DMS153 (cell line): ENCODE results near the gene EIF3J.
"Not testable (repeated sequence)": the region's sequence is repeated elsewhere in the genome, so short reads cannot be mapped to it uniquely, and the experiment has no call there.

ENCODE experiments used
- DNase-seq: peaks from one replicate; lab custom pipeline; 2025; lab: John Stamatoyannopoulos, UW

EIF3J gene

DNA sequence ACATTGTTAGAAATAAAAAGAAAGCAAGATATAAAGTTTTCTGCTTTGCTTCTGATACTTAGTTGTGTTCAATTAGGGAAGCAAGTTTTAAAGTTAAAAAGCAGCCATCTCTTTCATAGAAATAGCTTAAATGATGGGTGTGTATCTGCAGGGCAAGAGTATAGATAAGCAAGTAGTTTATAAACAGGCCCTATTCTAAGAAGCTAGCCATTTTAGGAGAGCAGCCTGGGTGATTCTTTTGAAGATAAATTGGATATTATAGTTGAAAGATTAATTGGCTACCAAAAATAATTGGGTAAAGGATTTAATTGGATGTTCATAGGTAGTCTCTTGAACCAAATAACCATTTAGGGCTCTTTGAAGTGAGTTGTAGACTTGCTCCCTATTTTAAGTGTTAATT, 5.6 kb downstream of the EIF3J start:
- DNase-seq: no peak

DNA sequence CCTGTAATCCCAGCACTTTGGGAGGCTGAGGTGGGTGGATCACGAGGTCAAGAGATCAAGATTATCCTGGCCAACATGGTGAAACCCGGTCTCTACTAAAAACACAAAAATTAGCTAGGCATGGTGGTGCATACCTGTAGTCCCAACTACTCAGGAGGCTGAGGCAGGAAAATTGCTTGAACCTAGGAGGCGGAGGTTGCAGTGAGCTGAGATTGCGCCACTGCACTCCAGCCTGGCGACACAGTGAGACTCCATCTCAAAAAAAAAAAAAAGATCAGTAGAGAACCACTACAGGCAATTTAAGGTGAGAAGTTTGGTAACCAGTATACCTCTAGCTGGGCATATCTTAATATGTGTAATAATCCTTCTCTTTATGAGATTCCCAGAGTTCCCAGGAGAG, 7.8 kb downstream of the EIF3J start:
- not testable (repeated sequence) for DNase-seq

DNA sequence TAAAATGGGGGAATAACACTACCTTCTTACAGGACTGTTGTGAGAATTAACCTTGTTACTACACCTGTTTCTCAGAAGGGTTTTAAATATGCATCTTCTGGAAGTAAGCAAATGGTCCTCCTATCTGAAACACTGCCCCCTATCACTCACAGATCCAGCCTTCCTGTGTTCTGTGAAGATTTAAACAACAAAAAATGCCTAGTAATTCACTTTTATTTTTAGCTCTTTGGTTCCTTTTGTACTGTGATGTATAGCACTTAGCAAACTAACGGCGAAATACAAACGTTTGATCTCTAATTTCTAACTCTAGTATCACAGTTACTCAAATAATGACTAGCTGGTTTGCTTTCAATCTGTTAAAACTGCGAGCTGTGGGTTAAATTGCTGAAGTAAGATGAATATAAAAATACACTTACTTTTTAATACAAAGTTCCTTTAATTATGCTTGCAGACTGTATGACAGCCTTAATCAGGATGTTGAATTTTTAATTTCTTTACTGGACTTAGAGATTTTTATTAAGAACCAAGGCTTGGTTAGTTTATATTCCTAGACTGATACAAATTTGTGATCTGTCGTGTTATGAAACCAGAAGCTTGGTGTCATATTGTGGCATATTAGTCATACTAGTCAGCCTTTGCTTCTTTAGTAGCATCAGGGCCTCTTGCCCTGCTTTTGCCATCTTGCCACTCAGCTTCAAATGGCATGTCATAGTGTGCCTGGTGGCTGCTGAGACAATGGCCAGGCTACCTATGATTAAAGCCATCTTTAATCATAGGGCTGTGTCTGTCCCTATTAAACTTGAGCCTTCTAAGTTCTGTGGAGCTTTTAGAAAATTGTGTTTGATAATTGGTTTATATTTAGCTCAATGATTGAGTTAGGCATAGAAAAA, 9.2 kb downstream of the EIF3J start:
- no peak for DNase-seq

DNA sequence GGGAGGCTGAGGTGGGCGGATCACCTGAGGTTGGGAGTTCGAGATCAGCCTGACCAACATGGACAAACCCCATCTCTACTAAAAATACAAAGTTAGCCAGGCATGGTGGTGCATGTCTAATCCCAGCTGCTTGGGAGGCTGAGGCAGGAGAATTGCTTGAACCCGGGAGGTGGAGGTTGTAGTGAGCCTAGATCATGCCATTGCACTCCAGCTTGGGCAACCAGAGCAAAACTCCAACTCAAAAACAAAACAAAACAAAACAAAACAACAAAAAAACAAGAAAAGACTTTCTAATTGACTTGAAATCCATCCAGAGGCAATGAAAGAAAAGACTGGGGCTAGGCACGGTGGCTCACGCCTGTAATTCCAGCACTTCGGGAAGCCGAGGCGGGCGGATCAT, 12.2 kb downstream of the EIF3J start:
- not testable (repeated sequence) for DNase-seq

DNA sequence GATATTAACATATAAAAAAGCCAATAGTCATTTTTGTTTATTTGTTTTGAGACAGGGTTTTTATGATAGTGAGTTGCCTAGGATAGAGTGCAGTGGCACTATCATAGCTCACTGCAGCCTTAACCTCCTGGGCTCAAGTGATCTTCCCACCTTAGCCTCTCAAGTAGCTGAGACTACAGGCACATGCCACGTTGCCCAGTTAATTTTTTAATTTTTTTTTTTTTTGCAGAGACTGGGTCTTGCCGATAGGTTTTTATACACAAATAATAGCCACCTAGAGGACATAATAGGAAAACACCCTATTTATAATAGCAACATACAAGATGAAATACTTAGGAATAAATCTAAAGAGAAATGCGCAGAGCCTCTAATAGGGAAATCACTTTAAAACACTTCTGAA, 13.3 kb downstream of the EIF3J start:
- DNase-seq: no peak

DNA sequence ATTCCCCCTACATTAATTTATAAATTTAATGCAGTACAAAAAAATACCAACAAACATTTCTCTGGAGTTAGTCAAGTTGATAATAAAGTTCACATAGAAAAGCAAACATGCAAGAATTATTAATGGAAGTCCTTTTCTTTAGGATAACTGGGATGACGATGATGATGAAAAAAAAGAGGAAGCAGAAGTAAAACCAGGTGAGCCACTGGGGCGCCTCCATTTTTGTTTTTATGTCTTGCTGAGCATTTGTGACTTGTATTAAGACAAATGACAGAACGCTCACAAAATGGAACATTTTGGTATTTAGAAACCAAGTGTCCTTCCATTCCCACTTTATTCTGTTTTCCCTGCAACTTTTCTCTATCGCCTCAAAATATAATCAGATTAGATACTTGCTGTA, 13.8 kb downstream of the EIF3J start:
- DNase-seq: no peak

DNA sequence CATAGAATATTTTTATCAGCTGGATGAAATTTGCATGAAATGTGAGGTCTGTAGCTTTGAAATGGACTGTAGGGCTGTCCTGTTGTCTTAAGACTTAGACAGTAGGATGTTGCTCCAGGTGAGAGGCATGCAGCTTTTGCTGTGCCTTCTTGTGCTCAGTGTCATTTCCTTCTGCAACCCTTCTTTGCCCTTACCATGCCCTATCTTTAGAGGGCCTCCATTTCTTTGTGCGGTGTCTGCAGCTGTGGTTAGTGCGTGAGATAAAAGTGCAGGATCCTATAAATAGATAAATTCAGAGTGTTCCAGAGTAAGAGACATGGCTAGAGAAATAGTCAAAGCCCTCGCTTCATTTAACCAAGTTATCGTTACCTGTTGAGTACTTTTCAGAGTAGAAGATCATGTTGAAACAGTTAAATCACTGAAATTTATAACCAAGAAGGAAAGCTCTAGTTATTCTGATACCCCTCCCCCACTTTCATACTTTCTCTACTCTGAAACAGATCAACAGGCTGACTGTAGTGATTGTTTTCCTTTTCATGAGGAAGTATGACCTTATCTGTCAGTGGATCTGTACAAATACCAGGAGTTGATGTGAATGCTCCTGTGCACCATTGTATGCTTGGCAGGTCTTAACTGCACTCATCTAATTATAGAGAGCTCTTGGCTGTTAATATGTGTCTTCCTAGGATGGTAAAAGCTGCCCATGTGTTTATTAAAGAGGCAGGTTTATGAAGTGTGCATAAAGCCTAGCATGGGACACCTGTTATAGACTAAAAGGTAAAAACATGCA, 18.2 kb downstream of the EIF3J start:
- no peak for DNase-seq

DNA sequence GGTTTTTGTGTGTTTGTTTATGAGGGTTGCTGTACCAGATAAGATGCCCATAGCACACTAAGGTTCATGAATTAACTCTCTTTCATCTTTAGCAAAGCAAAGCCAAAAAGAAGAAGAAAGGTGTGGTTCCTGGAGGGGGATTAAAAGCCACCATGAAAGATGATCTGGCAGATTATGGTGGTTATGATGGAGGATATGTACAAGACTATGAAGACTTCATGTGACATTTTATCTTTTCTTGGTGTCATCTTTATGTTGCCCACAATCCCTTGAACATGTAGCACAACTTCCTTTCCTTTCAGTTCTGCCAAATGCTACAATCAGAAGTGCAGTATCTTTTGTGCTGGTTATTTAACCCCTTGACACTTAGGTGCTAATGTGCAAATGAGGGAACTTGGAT, 24.0 kb downstream of the EIF3J start:
- DNase-seq: not testable (repeated sequence)

DNA sequence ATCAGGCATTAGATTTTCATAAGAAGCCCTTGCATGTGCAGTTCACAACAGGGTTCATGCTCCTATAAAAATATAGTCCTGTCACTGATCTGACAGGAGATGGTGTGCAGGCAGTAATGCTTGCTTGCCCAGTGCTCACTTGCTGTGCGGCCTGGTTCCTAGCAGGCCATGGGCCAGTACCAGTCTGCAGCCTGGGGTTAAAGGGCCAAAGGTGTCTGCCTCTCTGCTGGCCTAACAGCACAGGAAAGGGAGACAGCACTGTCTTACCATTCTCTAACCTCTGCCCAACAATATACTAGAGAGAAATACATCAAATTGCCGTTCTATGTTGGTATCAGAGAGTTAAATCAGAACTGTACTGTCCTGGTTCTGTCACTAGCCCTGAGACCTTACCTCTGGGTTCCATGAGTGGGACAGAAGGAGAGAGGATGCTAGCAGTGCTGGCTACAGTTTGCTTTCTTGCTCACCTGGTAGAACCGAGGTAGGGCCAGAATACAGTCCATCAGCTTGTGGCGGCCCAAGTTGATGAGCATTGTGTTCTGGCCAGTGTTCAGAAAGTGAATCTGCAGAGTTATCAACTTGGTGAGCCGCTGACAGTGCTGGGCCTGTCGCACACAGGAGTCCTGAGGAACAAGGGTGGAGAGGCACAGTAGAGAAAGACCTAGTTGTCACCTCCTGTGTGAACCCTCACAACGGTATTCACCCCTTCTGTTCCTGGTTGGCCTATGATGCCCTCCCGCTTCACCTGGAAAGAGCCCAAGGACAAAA, 28.6 kb downstream of the EIF3J start:
- DNase-seq: no peak

DNA sequence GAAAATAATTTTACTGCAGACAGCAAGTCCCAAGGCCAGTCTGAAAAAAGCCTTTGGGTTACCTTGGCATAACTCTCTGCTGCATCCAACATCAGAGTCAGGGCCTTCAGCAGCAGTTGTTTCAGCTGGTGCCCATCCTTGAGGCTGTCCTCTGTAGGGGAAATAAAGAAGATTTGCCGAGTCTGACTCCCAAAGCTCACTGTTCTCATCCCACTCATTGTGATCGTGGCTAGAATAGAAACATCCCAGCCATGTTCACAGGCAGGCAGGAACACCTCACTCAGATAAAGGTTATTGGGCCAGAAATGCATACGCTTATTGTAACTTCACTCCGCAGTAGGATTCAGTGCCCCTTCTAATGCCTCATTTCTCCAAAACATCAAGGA, 29.2 kb downstream of the EIF3J start:
- DNase-seq: no peak

DNA sequence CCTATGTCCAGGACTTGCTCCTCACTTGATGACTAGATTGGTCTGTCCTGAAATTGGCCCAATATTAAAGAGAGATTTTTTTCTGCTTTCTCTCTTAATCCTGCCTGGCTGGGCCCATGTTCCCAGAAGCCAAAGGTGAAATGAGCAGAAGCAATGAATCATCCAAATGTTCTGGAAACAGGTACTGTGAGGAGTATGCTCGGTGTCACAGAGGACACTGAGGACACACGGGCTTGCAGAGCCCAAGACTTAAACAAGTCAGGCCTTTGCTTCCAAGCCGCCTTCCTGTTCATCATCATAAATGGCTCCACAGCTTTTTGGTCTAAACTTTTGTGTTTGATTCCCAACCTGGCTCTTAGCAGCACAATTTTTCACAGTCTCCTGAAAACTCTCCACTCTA, 31.4 kb downstream of the EIF3J start:
- no peak for DNase-seq

DNA sequence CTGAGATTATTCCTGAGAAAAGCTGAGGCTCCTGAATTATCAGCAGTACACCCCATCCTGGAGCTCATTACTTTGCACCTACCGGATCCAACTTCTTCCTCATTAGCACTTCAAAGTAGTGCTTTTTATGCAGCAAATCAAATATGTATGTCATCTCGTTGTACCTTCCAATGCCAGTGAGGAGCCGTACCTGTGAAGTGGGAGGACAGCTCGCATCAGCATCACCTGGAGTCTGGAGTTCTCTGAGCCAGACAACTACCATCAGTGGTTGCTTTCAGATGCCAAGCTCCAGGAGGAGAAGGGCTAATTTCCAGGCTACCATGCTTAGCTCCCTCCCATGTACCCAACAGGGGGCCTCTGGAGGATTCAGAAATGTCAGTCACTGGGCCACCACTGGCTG, 32.4 kb downstream of the EIF3J start:
- DNase-seq: no peak

DNA sequence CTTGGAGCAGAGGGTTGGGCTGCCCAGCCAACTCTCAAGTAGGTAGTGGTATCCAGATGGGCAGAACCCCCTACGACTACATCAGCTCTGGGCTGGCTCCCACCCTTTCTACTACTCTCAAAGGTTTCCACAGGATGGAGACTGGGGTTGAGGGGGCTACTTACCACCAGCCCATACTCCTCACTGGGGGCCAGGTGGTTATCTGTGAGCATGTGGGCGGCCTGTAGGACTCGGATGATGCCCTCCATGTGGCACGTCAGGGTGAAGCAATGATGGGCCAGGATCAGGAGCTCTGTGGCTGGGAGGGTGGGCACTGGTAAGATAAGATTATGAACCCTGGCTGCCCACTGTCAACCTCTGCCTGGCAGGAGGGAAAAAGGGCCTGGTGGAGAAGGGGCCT, 33.4 kb downstream of the EIF3J start:
- no peak for DNase-seq

DNA sequence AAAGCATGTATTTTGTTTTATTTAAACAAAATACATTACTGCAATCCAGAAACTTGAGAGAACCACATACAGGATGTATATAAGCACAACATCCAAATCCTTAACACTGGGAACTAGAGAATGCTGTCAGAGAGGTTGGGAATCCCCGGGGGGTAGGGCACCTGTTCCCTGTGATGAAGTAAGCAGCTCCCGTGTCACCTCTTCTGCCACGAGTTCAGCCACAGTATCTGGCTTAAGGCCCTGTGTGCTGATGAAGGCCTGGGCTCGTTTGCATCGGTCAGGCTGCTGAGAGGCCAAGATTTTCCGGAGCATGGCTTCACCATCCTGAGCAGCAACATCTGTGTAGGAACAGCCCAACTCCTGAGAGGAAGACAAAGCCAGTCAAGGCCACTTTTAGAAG, 36.4 kb downstream of the EIF3J start:
- no peak for DNase-seq

DNA sequence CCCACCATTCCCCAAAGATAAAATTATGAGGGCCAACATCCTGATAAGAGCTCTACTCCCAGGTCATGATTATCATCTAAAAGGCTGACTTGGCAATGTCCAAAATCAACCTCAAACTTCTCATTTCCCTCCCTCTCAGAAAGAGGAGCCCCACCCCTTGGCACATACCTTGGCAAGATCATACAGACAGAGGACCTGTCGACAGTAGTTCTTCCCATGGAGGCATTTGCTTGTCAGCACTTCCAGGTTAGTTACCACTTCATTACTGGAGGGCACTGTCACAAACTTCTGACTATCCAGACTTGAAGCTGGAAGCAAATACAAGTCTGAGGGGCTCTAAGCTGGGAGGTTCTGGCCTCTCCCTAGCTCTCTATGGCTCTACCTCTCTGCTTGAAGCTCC, 37.8 kb downstream of the EIF3J start:
- DNase-seq: no peak

DNA sequence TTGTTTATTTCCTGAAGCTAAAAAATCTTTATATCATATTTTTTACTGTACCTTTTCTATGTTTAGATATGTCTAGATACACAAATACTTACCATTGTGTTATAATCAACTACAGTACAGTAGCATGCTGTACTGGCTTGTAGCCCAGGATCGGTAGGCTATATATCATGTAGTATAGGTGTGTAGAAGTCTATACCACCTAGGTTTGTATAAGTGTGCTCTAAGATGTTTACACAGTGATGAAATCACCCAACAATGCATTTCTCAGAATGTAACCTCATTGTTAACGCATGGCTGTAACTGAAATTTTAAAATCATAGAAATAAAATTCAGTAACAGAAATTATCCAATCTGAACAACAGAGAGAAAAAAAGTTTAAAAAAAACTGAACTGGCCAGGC, 43.2 kb downstream of the EIF3J start:
- no peak for DNase-seq

DNA sequence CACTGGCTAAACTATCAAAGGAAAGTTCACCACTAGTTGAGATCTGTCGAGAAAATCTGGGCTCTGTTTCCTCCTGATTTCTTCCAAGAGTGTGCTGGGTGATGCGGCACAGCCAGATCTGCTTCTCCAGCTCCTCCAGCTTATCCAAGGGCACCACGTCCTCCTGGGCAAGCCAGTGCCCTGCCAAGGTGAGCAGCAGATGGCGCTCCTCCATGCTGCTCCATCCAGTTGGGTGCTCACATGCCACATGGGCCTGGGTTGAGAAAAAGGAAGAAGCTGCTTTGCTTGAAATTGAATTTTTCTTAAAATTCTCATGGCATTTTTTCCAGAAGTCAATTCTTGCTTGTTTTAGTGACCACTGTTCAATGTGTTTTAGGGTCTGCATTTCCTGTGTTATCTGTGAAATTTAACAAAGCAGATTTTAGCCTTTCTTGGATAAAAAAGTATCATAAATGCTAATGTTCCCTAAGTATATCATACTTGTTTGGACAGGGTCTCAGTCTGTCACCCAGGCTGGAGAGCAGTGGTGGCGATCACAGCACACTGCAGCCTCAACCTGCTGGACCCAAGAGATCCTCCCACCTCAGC, 47.3 kb downstream of the EIF3J start:
- DNase-seq: no peak

DNA sequence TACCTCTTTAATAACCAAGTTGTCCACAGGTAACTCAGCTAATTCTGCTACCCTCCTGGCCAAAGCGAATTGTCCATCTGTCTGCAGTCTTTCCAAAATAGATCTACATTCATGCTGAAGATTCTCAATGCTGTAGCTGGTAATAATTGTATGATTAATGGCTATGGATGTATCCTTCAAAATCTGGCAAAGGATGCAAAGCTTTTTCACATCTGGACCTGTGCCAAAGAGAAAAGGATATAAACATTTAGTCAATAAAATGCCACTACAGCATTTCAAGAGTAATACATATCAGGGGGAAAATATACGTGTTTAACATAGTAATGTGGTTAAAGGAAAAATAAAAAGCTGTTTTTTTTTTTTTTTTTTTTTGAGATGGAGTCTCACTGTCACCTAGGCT, 48.7 kb downstream of the EIF3J start:
- no peak for DNase-seq

DNA sequence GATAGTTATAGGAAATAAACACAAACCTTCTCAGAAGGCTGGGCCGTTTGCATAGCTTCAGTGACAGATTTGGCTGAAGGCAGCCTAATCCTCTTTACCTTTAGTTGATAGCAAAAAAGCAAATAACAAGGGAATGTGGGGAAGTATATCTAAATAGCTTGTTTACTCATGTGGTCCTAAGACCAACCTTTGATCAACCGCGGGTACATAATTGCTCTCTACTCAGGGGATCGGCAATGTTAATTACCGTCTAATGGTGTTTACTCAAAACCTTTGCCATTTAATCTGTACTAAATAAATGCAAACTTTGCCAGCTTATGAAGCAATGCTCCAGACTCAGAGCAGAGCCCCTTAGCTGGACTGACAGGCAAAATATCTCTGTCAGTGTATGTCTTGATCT, 51.6 kb downstream of the EIF3J start:
- DNase-seq: no peak

DNA sequence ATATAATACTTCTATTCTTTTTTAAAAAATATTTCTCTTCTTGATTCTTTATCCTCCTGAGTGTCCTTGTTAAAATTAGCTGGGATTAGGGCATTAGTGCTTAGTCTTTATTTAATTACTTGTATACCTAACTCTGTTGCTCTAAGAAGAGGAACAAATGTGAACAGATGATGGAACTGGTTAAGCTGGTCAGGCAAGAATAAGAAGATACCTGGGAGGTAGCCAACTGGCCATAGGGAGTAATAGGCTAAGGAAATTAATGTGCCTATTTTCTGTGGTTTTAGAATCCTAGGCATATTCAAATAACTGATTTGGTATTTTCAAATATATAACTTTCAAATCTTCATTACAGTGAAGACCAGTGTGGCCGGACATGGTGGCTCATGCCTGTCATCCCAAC, 54.4 kb downstream of the EIF3J start:
- no peak for DNase-seq

DNA sequence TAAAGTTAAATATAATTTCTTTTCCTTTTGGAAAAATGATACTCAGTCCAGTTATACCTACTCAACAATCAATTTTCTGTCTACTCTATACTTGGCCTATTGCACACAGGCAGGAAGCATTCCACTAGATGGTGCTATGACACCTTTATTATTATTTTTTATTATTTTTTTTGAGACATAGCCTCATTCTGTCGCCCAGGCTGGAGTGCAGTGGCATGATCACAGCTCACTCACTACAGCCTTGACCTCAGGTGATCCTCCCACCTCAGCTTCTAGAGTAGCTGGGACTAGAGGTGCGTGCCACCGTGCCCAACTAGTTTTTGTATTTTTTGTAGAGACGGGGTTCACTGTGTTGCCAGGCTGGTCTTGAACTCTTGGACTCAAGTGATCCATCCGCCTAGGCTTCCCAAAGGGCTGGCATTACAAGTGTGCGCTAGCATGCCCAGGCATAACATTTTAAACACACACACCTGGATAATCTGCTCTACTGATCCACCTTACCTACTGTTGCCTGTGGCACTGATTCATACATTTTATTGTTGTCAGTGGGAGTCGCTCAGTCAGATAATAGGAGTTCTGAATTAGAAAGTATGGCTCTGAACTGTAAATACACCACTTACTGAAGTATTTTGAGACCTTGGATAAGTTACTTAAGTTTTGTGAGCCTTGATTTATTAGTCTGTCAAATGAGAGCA, 56.2 kb downstream of the EIF3J start:
- DNase-seq: no peak

DNA sequence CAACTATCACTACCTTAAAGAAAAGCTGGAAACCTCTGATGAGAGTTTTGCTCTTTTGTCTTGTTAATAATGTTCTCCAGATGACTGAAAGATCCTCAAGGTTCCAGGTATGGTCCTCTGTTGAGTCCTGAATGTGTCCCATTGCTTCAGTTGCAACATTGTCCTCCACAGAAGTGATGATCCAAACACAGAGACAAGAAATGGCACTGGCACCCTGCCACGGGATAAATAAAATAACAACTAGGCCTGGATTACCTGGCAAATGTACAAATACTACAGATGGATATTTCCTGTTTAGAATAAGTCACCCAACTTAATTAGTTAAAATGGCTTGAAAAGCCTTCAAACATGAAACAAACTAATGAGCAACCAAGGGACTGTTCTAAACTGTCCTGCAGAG, 58.3 kb downstream of the EIF3J start:
- DNase-seq: no peak
